ENCODE results near the gene TRIM66. TPM values are rescaled to one million over a fixed set of nuclear protein-coding genes. Genes with fewer than 3 reads are reported as not detected.

TRIM66 gene
- total and polyA plus RNA-seq, 10 of the 15 experiments (the other 5 are each of a cell fraction or from before 2014, with no cell fraction given): 1.7 to 14.5 (median 7.4) TPM

- intact Hi-C loops (cut with micrococcal nuclease; ENCODE audit: unreplicated experiment) (no loop called here), in situ Hi-C loops (cut with MboI) (no loop called here)
- no TSS peak for BruUV-seq (replicated peaks)
- H3K9ac ChIP-seq (ENCODE audit: control insufficient read depth, insufficient read depth, low read length): no peak overlapping the region
- DNase-seq (ENCODE audit: low read depth, low spot score): no peak
- POLR2A ChIA-PET: no interaction called here
- SMC1A ChIA-PET (ENCODE audit: uncharacterized antibody, unreplicated experiment): no interaction called here
- WGBS (ENCODE audit: insufficient coverage, insufficient replicate concordance, low lambda C conversion rate, missing lambda C conversion rate): 62% methylated on average over 3 of the region's 3 CpGs
- H3K4me2 ChIP-seq (ENCODE audit: control insufficient read depth, insufficient read depth): no peak overlapping the region
- no peak overlapping the region for H2AFZ ChIP-seq (ENCODE audit: control insufficient read depth, low read depth, low read length)
- no peak overlapping the region for H3K27ac ChIP-seq (ENCODE audit: control insufficient read depth, insufficient read depth)
- H4K20me1 ChIP-seq (ENCODE audit: control insufficient read depth, insufficient read depth): no peaks in the 10 kb centered on the region
- peaks cover 0 to 10% of the 10 kb centered on the region in 2 experiments; a peak in 3 of 4 replicates for H3K36me3 ChIP-seq (ENCODE audit: control insufficient read depth in 2 of 2, insufficient read depth in 2 of 2, low read length in 1 of 2)
- H3K9me3 ChIP-seq (replicated peaks; ENCODE audit: control insufficient read depth, insufficient read depth, low read length): no peaks in the 10 kb centered on the region
- peaks cover 14% of the 10 kb centered on the region for H3K79me2 ChIP-seq (ENCODE audit: control insufficient read depth, insufficient read depth, low read length)
- no peaks in the 10 kb centered on the region for H3K27me3 ChIP-seq (replicated peaks in 1 of 2; ENCODE audit: control insufficient read depth in 2 of 2, insufficient read depth in 2 of 2, low read length in 1 of 2)
- no peak for ATAC-seq
- H3K4me1 ChIP-seq (ENCODE audit: control insufficient read depth, insufficient read depth, low read length): peaks cover 10% of the 10 kb centered on the region
- no peak overlapping the region for H3K4me3 ChIP-seq
- RAD21 ChIA-PET (ENCODE audit: unreplicated experiment): no interaction called here
- CTCF ChIA-PET: no interaction called here
- FAIRE-seq: no peak
- TF ChIP-seq SIN3A (IDR thresholded peaks at IDR 0.05; ENCODE audit: low read depth, low read length) (no peak), PBX3 (IDR thresholded peaks at IDR 0.05; ENCODE audit: insufficient replicate concordance, low read depth, low read length) (no peak), EP300 (IDR thresholded peaks at IDR 0.05; ENCODE audit: borderline replicate concordance in 1 of 2, control insufficient read depth in 1 of 2, low read depth in 2 of 2, low read length in 2 of 2) (no peak), ATF3 (IDR thresholded peaks at IDR 0.05; ENCODE audit: borderline replicate concordance, extremely low read depth, low read depth, low read length) (no peak), TBL1XR1 (IDR thresholded peaks at IDR 0.05; ENCODE audit: low read depth, low read length) (no peak), ETV6 (conservative IDR thresholded peaks at IDR 0.05 in 1 of 2, IDR thresholded peaks at IDR 0.05 in 1 of 2; ENCODE audit: borderline replicate concordance in 1 of 2, low read depth in 1 of 2) (no peak), RELB (IDR thresholded peaks at IDR 0.05; ENCODE audit: low read depth) (no peak), ZNF592 (IDR thresholded peaks at IDR 0.05) (no peak), TCF3 (IDR thresholded peaks at IDR 0.05; ENCODE audit: borderline replicate concordance, insufficient read depth, low read depth, low read length) (no peak), CBX3 (IDR thresholded peaks at IDR 0.05; ENCODE audit: borderline replicate concordance, low read depth) (no peak), EZH2 (IDR thresholded peaks at IDR 0.05; ENCODE audit: borderline replicate concordance, control insufficient read depth, low read depth, low read length) (no peak), CREM (IDR thresholded peaks at IDR 0.05; ENCODE audit: low read depth) (no peak)
These were observed 10.0 kb upstream of the TRIM66 start for GRCh38 chr11:8692417-8692816.

All from GM12878 (cell line).